Measurements from ENCODE around the gene STAP2. TPM values are rescaled to one million over a fixed set of nuclear protein-coding genes. Genes with fewer than 3 reads are reported as not detected.

Gene STAP2
- total RNA-seq, 1 experiment from 2014 or later, result 9.7 TPM

DNA sequence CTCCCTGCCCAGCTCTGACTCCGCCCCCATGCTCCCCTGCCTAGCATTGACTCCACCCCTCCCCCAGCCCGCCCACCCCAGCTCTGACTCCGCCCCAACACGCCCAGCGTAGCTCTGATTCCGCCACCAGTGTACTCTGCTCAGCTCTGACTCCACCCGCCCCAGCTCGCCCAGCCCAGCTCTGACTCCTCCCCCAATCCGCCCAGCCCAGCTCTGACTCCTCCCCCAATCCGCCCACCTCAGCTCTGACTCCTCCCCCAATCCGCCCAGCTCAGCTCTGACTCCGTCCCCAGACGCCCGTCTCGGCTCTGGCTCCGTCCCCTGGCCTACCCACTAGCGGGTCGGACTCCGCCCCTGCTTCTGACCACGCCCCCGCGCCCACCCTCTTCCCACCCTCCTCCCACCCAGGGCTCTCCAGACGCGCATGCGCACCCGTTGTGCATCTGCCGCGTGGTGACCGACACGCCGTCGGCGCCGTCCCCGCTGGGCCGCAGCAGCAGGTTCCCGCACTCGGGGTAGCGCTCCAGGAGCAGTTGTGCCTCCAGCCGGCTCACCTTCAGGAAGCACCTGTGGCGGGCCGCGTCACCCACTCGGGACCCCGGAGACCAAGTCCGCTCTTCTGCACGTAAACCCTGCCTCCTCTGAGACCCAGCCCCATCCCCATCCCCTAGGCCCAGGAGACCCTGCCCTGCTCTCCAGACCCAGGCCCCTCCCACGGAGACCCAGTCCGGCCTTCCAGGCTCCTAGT is 10.2 kb downstream of the STAP2 start:
- no peaks in the 10 kb centered on the region for H3K36me3 ChIP-seq
- H3K27ac ChIP-seq, result peak overlapping the region; percentile 37; the same call in 1 of the 2 replicates
- no peaks in the 10 kb centered on the region for H3K9me3 ChIP-seq (replicated peaks)
- H3K4me3 ChIP-seq, result peak overlapping the region; percentile 58
- 0 out of 2 replicates have a peak, but pooled peaks cover 2% of the 10 kb centered on the region for H3K4me1 ChIP-seq
- peak; percentile 94 to 95 for DNase-seq
- H3K27me3 ChIP-seq, result no peaks in the 10 kb centered on the region

GRCh38 chr19:4327877-4328242 is 10.8 kb downstream of the STAP2 start:
- Histone ChIP-seq H3K27me3 (no peaks in the 10 kb centered on the region), H3K4me1 (0 out of 2 replicates have a peak, but pooled peaks cover 2% of the 10 kb centered on the region), H3K9me3 (replicated peaks) (no peaks in the 10 kb centered on the region), H3K27ac (no peak overlapping the region), H3K36me3 (no peaks in the 10 kb centered on the region), H3K4me3 (peak overlapping the region; percentile 27)
- DNase-seq, result no peak

DNA sequence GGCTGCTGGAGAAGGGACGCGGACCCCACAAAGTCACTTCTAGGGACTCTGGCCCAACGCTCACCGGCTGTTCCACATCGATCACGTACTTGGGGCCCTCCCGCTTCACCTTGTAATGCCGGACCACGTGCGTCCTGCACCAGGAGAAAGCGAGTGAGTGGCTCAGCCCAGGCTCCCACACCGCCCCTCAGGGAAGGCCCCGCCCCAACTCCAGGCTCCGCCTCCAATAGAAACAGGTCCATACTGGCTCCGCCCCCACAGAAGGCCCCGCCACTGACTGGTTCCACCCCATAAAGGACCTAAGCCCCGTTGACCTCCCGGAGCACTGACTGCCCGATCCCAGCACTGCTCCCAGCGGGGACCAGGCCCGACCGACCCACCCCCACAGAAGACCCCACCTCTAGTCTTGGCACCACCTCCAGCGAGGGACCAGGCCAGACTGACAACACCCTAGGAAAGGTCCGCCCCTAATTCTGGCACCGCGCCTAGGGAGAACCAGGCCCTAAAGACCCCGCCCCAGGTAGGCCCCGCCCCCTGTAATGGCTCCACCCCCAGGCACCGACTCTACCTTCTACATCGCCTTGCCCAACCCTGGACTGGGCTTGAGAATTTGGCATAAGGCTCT is 11.3 kb downstream of the STAP2 start:
- H3K27ac ChIP-seq, result no peak overlapping the region
- DNase-seq, result peak; percentile 47 to 49

GRCh38 chr19:4326837-4327251 is 11.8 kb downstream of the STAP2 start:
- H3K4me1 ChIP-seq, result 0 out of 2 replicates have a peak, but pooled peaks cover 2% of the 10 kb centered on the region
- no peaks in the 10 kb centered on the region for H3K27me3 ChIP-seq
- H3K9me3 ChIP-seq (replicated peaks), result no peaks in the 10 kb centered on the region
- no peak for DNase-seq
- H3K27ac ChIP-seq, result no peak overlapping the region
- H3K36me3 ChIP-seq, result no peaks in the 10 kb centered on the region
- H3K4me3 ChIP-seq, result no peak overlapping the region

More for the DNA sequence above, 11.3 kb downstream of the STAP2 start:
- Histone ChIP-seq H3K9me3 (replicated peaks) (no peaks in the 10 kb centered on the region), H3K36me3 (no peaks in the 10 kb centered on the region), H3K27me3 (no peaks in the 10 kb centered on the region), H3K4me3 (no peak overlapping the region), H3K4me1 (0 out of 2 replicates have a peak, but pooled peaks cover 2% of the 10 kb centered on the region)

DNA sequence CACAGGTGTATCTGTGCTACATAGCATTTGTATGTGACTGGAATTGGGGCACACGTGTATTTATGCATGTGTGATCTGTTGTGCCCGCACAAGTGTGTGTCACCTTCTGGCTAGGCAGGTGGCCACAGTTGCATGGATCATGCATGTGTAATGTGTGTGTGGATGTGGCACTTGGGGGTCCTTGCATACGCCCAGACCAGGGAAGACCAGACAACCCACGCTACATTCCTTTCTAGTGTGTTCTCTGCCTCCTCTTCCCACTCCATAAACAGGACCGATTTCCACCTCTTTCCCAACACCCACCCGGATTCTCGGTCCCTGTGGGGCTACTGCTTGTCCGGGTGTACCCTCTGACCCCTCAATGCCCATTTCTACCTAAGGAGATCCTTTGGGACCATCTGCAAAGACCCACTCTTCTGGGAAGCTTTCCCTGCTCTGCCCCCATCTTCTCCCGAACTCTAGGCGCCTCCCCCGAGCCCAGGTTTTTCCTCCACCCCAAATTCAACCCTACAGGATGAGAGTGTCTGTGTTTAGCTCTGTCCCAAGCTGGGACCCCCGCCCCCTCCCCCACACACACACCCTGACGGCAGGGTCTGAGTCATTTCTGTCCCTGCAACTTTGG is 12.3 kb downstream of the STAP2 start:
- DNase-seq, result no peak
- no peak overlapping the region for H3K27ac ChIP-seq
- no peaks in the 10 kb centered on the region for H3K27me3 ChIP-seq
- H3K9me3 ChIP-seq (replicated peaks), result no peaks in the 10 kb centered on the region
- 0 out of 2 replicates have a peak, but pooled peaks cover 2% of the 10 kb centered on the region for H3K4me1 ChIP-seq
- no peaks in the 10 kb centered on the region for H3K36me3 ChIP-seq
- H3K4me3 ChIP-seq, result no peak overlapping the region

DNA sequence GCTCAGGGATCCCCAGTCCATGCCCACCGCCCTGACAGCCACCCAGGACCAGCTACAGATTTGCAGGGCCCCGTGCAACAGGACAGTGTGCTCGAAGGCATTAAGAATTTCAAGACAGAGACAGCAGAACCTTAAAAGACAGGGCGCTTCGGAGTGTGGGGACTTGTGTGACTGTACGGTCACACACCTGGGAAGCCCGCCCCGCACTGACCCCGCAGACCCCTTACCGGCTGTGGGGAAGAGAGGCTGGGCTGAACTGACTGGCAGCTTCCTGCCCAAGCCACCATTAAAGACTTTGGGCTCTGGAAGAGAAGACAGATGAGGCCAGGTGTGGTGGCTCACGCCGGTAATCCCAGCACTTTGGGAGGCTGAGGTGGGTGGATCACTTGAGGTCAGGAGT is 14.4 kb downstream of the STAP2 start:
- Histone ChIP-seq H3K27me3 (no peaks in the 10 kb centered on the region), H3K27ac (no peak overlapping the region), H3K4me3 (no peak overlapping the region), H3K9me3 (replicated peaks) (no peaks in the 10 kb centered on the region), H3K4me1 (0 out of 2 replicates have a peak, but pooled peaks cover 2% of the 10 kb centered on the region), H3K36me3 (no peaks in the 10 kb centered on the region)
- DNase-seq, result no peak

DNA sequence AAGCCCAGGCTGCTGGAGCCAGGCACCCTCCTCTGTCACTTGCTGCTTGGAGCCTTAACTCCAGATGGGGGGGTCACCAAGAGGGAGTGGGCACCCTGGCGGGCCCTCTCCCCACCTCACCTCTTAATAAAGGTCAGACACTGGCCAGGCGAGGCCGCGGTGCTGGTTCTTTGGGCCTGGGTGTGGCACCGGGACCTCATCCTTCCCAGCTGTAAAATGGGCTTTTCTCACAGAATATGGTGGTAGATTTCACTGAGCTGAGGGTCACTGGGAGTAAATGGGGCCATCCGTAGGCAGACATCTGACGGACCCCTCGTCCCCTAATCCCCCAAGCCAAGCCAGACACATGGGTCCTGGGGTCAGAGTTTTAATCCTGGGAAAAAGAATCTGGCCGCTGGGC is 14.9 kb downstream of the STAP2 start:
- DNase-seq, result no peak
- H3K27me3 ChIP-seq, result no peaks in the 10 kb centered on the region
- no peaks in the 10 kb centered on the region for H3K36me3 ChIP-seq
- H3K27ac ChIP-seq, result no peak overlapping the region
- 0 out of 2 replicates have a peak, but pooled peaks cover 2% of the 10 kb centered on the region for H3K4me1 ChIP-seq
- H3K9me3 ChIP-seq (replicated peaks), result no peaks in the 10 kb centered on the region
- H3K4me3 ChIP-seq, result no peak overlapping the region

DNA sequence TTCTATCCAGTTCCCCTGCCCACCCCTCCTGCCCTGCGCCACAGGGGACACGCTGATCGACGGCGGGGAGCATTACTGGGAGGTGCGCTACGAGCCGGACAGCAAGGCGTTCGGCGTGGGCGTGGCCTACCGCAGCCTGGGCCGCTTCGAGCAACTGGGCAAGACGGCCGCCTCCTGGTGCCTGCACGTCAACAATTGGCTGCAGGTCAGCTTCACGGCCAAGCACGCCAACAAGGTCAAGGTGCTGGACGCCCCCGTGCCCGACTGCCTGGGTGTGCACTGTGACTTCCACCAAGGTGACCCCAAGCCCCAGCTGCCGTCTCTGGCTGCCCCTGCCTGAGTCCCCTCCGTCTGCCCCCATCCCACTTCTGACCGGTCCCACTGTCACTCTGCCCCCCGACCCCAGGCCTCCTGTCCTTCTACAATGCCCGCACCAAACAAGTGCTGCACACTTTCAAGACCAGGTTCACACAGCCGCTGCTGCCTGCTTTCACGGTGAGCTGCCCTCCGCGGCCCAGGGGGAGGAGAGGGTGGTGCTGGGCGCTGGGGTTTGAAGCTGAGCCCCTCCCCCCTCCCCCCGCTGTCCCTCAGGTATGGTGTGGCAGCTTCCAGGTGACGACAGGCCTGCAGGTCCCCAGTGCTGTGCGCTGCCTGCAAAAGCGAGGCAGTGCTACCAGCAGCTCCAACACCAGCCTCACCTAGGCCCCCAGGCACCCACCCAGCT is 15.5 kb downstream of the STAP2 start:
- no peak for DNase-seq
- Histone ChIP-seq H3K9me3 (replicated peaks) (no peaks in the 10 kb centered on the region), H3K4me3 (no peak overlapping the region), H3K36me3 (peaks cover 2% of the 10 kb centered on the region; the same call in 1 of the 2 replicates), H3K27ac (no peak overlapping the region), H3K4me1 (0 out of 2 replicates have a peak, but pooled peaks cover 2% of the 10 kb centered on the region), H3K27me3 (no peaks in the 10 kb centered on the region)

DNA sequence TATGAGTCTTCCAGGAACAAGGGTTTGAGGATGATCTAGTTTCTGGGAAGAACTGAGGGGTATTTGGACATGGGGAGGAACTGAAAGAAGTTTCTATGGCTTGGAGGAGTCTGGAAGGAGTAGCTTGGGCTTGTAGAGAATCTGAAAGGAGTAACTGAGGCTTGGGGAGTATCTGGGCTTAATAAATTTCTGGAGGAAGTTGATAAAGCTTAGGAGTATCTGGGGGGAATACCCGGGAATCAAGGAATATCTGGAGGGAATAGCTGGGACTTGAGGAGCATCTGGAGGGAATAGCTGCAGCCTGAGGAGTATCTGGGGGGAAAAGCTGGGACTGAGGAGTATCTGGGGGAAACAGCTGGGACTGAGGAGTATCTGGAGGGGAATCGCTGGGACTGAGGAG is 18.2 kb downstream of the STAP2 start:
- peaks cover 17% of the 10 kb centered on the region for H3K36me3 ChIP-seq
- H3K27me3 ChIP-seq, result no peaks in the 10 kb centered on the region
- no peak for DNase-seq
- no peaks in the 10 kb centered on the region for H3K4me1 ChIP-seq
- no peak overlapping the region for H3K27ac ChIP-seq
- H3K4me3 ChIP-seq, result no peak overlapping the region
- no peaks in the 10 kb centered on the region for H3K9me3 ChIP-seq (replicated peaks)

DNA sequence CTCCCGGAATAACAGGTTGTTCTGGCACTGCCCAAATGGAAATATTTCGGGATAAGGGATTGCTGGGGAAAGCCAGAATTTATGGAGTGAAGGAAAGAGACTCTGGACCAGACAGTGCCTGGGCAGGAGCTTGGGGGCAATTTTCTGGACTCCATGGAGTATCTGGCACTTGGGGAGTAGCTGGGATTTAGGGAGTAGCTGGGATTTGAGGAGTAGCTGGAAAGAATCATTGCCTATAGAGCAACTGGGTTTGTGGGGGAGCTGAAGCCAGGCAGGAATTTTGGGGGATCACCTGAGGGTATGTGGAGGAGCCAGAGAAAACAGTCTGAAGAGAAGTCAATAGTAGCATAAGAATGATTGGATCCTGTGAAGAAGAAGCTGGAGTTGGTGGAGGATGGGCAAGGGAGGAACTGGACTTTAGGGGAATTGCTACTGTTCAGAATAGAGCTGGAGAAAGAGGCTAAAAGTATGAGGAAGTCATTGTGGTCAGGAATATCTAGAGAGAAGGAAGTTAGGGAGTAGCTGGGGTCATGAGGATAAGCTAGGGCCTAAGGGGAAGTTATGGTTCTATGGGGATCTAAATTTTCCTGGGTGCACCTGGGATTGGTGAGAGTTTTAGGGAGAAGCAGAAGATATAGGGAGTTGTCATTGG is 19.4 kb downstream of the STAP2 start:
- Histone ChIP-seq H3K9me3 (replicated peaks) (no peaks in the 10 kb centered on the region), H3K4me1 (no peaks in the 10 kb centered on the region), H3K27me3 (no peaks in the 10 kb centered on the region), H3K36me3 (peaks cover 17% of the 10 kb centered on the region), H3K27ac (no peak overlapping the region), H3K4me3 (no peak overlapping the region)
- DNase-seq, result no peak

- H3K4me3 ChIP-seq, result no peak overlapping the region
- peaks cover 17% of the 10 kb centered on the region for H3K36me3 ChIP-seq
- no peaks in the 10 kb centered on the region for H3K9me3 ChIP-seq (replicated peaks)
- no peaks in the 10 kb centered on the region for H3K4me1 ChIP-seq
- H3K27ac ChIP-seq, result no peak overlapping the region
- H3K27me3 ChIP-seq, result no peaks in the 10 kb centered on the region
- no peak for DNase-seq
These were observed 20.2 kb downstream of the STAP2 start for GRCh38 chr19:4318460-4318859.

GRCh38 chr19:4316956-4317355 is 21.7 kb downstream of the STAP2 start:
- Histone ChIP-seq H3K27ac (no peak overlapping the region), H3K4me3 (no peak overlapping the region), H3K4me1 (no peaks in the 10 kb centered on the region), H3K9me3 (replicated peaks) (no peaks in the 10 kb centered on the region), H3K27me3 (no peaks in the 10 kb centered on the region), H3K36me3 (peaks cover 17% of the 10 kb centered on the region)
- DNase-seq, result no peak

DNA sequence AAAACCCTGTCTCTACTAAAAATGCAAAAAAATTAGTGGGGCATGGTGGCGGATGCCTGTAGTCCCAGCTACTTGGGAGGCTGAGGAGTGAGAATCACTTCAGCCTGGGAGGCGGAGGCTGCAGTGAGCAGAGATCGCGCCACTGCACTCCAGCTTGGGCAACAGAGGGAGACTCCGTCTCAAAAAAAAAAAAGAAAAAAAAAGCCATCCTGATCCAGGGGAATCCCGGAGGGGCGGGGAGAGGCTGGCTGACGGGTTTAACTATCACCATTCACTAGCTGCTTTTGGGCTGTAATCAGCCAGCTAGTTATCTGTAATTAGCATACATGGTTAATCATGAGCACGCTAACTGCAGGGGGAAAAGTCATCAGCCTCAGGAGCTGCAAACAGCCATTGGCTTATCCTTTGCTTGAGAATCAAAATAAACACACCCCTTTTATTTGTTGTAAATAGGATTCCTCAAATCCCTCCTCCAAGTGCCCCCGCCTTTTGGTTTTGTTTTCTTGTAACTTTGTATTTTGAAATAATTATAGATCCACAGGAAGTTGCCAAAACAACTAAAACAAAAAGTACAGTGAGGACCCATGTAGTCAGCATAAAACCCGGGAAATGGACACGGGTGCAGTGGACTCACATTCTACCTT is 24.7 kb downstream of the STAP2 start:
- Histone ChIP-seq H3K4me3 (no peak overlapping the region), H3K9me3 (replicated peaks) (no peaks in the 10 kb centered on the region), H3K27ac (no peak overlapping the region), H3K27me3 (no peaks in the 10 kb centered on the region), H3K36me3 (peaks cover 30% of the 10 kb centered on the region), H3K4me1 (no peaks in the 10 kb centered on the region)
- no peak for DNase-seq

Data from SJCRH30 (cell line).